ENCODE measurements around the gene CRTC2.
"Not testable (repeated sequence)": the region's sequence is repeated elsewhere in the genome, so short reads cannot be mapped to it uniquely, and the experiment has no call there.

The CRTC2 gene

GRCh38 chr1:153991151-153991630 is 32.8 kb upstream of the CRTC2 start:
- TF ChIP-seq CTCF (IDR thresholded peaks at IDR 0.05; ENCODE audit: low read depth, low read length): no peak
- peak overlapping the region; percentile 96 for H3K4me3 ChIP-seq (ENCODE audit: low read depth, low read length)

GRCh38 chr1:153990468-153991150 is 32.2 kb upstream of the CRTC2 start, which contains the start of gene RPS27:
TSS of gene RPS27 (plus strand) at chr1:153990762. CDS start at chr1:153990797, 35 bp downstream.
- no peak for TF ChIP-seq CTCF (IDR thresholded peaks at IDR 0.05; ENCODE audit: low read depth, low read length)
- H3K4me3 ChIP-seq (ENCODE audit: low read depth, low read length): peak within 1 kb of the TSS; percentile 96

DNA sequence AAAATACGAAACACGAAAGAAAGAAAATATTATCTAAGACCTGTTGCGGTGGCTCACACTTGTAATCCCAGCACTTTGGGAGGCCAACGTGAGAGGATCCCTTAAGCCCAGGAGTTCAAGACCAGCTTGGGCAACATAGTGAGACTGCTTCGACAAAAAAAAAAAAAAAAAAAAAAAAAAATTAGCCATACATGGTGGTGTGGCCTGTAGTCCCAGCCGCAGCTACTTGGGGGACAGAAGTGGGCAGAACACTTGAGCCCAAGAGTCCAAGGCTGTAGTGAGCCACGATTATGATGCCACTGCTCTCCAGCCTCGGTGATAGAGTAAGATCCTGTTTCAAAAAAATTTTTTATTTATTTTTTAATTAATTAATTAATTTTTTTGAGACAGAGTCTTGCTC is 29.2 kb upstream of the CRTC2 start:
- TF ChIP-seq CTCF (IDR thresholded peaks at IDR 0.05; ENCODE audit: low read depth, low read length): no peak
- no peak overlapping the region for H3K4me3 ChIP-seq (ENCODE audit: low read depth, low read length)

GRCh38 chr1:153985941-153986761 is 27.7 kb upstream of the CRTC2 start, which contains the start of gene RAB13:
TSS of gene RAB13 (minus strand) at chr1:153986339. CDS start at chr1:153986236, 103 bp downstream.
- TF ChIP-seq CTCF (IDR thresholded peaks at IDR 0.05; ENCODE audit: low read depth, low read length): no peak

GRCh38 chr1:153985341-153985912 is 27.0 kb upstream of the CRTC2 start:
- no peak for TF ChIP-seq CTCF (IDR thresholded peaks at IDR 0.05; ENCODE audit: low read depth, low read length)
- H3K4me3 ChIP-seq (ENCODE audit: low read depth, low read length): peak overlapping the region; percentile 66

More at GRCh38 chr1:153985941-153986761, 27.7 kb upstream of the CRTC2 start, which contains the start of gene RAB13:
- H3K4me3 ChIP-seq (ENCODE audit: low read depth, low read length): peak within 1 kb of the TSS; percentile 66

DNA sequence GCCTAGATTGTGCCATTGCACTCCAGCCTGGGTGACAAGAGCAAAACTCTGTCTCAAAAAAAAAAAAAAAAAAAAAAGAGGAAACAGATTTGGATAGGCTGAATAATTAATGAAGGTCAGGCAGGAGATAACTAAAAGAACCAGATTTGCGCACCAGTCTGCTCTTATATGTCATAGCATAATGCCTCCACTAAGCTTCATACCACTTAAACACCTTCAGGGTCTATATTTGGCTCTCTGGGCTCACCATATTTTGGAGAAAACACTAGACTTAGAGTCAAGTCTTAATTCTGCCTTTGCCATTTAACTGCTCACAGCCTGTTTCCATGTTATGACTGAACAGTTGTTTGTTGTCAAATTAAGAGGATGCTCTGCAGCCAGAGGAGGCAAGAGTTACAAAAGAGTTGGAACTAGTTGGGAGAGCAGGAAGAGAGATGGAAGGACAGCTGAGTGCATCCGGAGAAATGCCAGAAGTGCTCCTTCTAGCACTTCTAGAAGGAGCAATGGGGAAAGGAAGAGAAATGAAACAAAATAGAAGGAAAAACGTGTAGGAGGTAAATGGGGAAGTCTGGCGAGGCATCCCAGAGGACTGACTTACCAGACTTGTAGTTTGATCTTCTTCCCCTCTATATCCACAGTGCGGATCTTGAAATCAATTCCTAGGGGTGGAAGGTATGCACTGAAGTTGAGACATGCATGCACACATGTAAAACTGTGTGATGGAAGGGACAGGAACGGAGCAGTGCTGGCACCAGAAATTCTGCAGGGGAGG is 25.9 kb upstream of the CRTC2 start:
- TF ChIP-seq CTCF (IDR thresholded peaks at IDR 0.05; ENCODE audit: low read depth, low read length): no peak
- peak overlapping the region; percentile 66 for H3K4me3 ChIP-seq (ENCODE audit: low read depth, low read length)

DNA sequence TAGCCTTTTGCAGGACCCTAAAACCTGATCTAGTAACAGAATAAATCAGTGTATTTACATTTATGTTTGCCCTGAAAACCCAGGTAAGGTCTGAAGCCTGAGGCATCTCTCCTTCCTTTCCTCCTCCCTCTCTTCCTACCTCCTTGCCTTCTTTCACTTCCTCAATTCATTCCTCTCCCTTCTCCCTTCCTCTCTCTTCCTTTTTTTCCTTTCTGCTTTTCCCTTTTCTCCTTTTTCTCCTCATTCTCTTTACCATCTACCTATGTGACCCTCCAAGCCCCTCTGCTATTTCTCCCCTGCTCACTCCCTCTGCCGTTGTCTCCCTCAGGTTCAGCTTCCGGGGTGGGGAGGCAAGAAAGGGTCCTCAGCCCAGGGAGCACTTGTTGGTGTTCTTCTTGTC is 23.3 kb upstream of the CRTC2 start:
- not testable (repeated sequence) for H3K4me3 ChIP-seq (ENCODE audit: low read depth, low read length)

DNA sequence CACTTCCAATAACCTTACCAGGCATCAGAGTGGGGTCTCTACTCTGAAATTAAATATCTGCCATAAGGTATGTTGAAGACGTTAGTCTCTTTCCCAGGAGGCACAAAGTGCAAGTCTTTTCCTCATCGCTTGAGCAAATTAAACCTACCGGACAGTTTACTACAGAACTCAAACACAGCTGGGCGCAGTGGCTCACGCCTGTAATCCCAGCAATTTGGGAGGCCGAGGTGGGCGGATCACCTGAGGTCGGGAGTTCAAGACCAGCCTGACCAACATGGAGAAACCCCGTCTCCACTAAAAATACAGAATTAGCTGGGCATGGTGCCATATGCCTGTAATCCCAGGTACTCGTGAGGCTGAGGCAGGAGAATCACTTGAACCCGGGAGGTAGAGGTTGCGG is 20.7 kb upstream of the CRTC2 start:
- not testable (repeated sequence) for H3K4me3 ChIP-seq (ENCODE audit: low read depth, low read length)

All from WI38 (cell line).